Uterus (tissue), 2 donors: ENCODE results near the gene GJB2.

Source experiments
- POLR2A ChIP-seq, 2 donors: fragments of 450-650 bp; IDR thresholded peaks; one replicate each; pipeline ENCODE4 v1.6.1; 2016; ENCODE audit warnings: antibody characterized with exemption in 2 of 2, mild to moderate bottlenecking in 1 of 2, moderate library complexity in 1 of 2
- TF ChIP-seq, protein P1 (sequence below), 4 experiments: fragments of 200-600 bp in 2 of 4; fragments of 450-650 bp in 2 of 4; sonication (generic) in 2 of 4; IDR thresholded peaks; one replicate each; pipeline ENCODE4 v1.5.1; 2016 to 2019; ENCODE audit warnings: antibody characterized with exemption in 4 of 4, mild to moderate bottlenecking in 2 of 4, moderate library complexity in 1 of 4

DNA sequence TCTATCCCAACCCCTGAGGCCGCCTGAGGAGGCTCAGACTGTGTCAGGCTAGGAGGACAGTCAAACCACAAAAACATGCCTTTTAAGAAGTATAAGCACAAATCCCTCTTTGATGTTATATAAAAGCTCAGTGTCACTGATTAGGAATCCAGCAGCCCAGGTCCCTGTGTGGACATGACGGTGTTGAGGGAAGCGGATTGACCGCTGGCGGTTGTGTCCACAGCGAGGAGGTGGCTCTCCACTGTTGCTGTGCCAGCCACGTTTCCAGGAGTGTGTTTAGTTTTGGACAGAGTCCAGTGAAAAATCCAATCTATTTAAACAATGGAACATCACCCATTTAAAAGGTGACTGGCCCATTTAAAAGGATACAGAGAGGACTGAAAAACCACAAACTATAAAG is 24.3 kb downstream of the GJB2 start:
- TF ChIP-seq POLR2A (IDR thresholded peaks at IDR 0.05) = no peak
- TF ChIP-seq, protein P1, sequence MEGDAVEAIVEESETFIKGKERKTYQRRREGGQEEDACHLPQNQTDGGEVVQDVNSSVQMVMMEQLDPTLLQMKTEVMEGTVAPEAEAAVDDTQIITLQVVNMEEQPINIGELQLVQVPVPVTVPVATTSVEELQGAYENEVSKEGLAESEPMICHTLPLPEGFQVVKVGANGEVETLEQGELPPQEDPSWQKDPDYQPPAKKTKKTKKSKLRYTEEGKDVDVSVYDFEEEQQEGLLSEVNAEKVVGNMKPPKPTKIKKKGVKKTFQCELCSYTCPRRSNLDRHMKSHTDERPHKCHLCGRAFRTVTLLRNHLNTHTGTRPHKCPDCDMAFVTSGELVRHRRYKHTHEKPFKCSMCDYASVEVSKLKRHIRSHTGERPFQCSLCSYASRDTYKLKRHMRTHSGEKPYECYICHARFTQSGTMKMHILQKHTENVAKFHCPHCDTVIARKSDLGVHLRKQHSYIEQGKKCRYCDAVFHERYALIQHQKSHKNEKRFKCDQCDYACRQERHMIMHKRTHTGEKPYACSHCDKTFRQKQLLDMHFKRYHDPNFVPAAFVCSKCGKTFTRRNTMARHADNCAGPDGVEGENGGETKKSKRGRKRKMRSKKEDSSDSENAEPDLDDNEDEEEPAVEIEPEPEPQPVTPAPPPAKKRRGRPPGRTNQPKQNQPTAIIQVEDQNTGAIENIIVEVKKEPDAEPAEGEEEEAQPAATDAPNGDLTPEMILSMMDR (IDR thresholded peaks at IDR 0.05) = no peak
